Liver (tissue), 9 donors: ENCODE measurements around the gene DRD4. TPM values are rescaled to one million over a fixed set of nuclear protein-coding genes. Genes with fewer than 3 reads are reported as not detected.

ENCODE experiments used
- DNase-seq: peaks from one replicate; pipeline ENCODE4 v3.0.0-alpha.2; 2017; ENCODE audit warnings: low spot score
- H3K27ac ChIP-seq, 2 donors: one replicate each; pipeline ENCODE4 v1.7.0; 2013; ENCODE audit warnings: inconsistent platforms in 2 of 2, low read length in 2 of 2, control low read depth in 1 of 2, low read depth in 1 of 2, mild to moderate bottlenecking in 1 of 2
- H3K27me3 ChIP-seq, 4 donors: one replicate each; pipeline versions ENCODE4 v1.6.1 to v1.7.0; 2013; ENCODE audit warnings: low read length in 3 of 4, inconsistent platforms in 1 of 4, mild to moderate bottlenecking in 1 of 4, moderate library complexity in 1 of 4; ENCODE audit not compliant: control insufficient read depth in 4 of 4, insufficient read depth in 4 of 4
- H3K36me3 ChIP-seq, 4 donors: one replicate each; pipeline versions ENCODE4 v1.6.1 to v1.7.0; 2013; ENCODE audit warnings: low read length in 3 of 4, mild to moderate bottlenecking in 3 of 4, low read depth in 1 of 4, moderate library complexity in 1 of 4; ENCODE audit not compliant: control insufficient read depth in 4 of 4, insufficient read depth in 3 of 4
- H3K4me1 ChIP-seq, 4 donors: one replicate each; pipeline versions ENCODE4 v1.6.1 to v1.7.0; 2013; ENCODE audit warnings: low read length in 3 of 4, mild to moderate bottlenecking in 3 of 4, moderate library complexity in 1 of 4; ENCODE audit not compliant: control insufficient read depth in 4 of 4, insufficient read depth in 4 of 4
- H3K4me3 ChIP-seq, 3 donors: one replicate each; pipeline versions ENCODE4 v1.6.1 to v1.7.0; 2013; ENCODE audit warnings: low read length in 3 of 3, control low read depth in 1 of 3, low read depth in 1 of 3, mild to moderate bottlenecking in 1 of 3
- H3K9ac ChIP-seq, 2 donors: one replicate each; pipeline ENCODE4 v1.7.0; 2013; ENCODE audit warnings: low read length in 2 of 2, mild to moderate bottlenecking in 2 of 2, moderate library complexity in 2 of 2, control low read depth in 1 of 2, low read depth in 1 of 2
- H3K9me3 ChIP-seq, 4 donors: one replicate each; pipeline versions ENCODE4 v1.6.1 to v1.7.0; 2013; ENCODE audit warnings: low read length in 3 of 4; ENCODE audit not compliant: control insufficient read depth in 4 of 4
- ATF3 ChIP-seq: IDR thresholded peaks from 2 replicates; pipeline ENCODE4 v1.6.1; 2016; ENCODE audit warnings: antibody characterized with exemption
- CTCF ChIP-seq: fragments of 150-350 bp; IDR thresholded peaks from 2 replicates; pipeline ENCODE4 v1.5.1; 2017; ENCODE audit warnings: improper control_type of control experiment, low read depth, low read length; ENCODE audit not compliant: missing input control
- EGR1 ChIP-seq, 2 donors: IDR thresholded peaks; 2 replicates each; pipeline ENCODE4 v1.6.1; 2016 to 2018; ENCODE audit warnings: antibody characterized with exemption in 2 of 2, low read depth in 2 of 2
- FOXA1 ChIP-seq: IDR thresholded peaks from 2 replicates; pipeline ENCODE4 v1.6.1; 2016; ENCODE audit warnings: antibody characterized with exemption
- FOXA2 ChIP-seq: IDR thresholded peaks from 2 replicates; pipeline ENCODE4 v1.6.1; 2016; ENCODE audit warnings: antibody characterized with exemption
- GABPA ChIP-seq, 2 donors: IDR thresholded peaks in 1 of 2; conservative IDR thresholded peaks in 1 of 2; 2 replicates each; pipeline ENCODE4 v1.6.1; 2016; ENCODE audit warnings: antibody characterized with exemption in 2 of 2, mild to moderate bottlenecking in 1 of 2, moderate library complexity in 1 of 2
- HNF4A ChIP-seq, 2 donors: conservative IDR thresholded peaks; 2 replicates each; pipeline ENCODE4 v1.6.1; 2016; ENCODE audit warnings: antibody characterized with exemption in 2 of 2, mild to moderate bottlenecking in 2 of 2
- MAX ChIP-seq: IDR thresholded peaks from 2 replicates; pipeline ENCODE4 v1.6.1; 2016; ENCODE audit warnings: antibody characterized with exemption
- NR2F2 ChIP-seq: IDR thresholded peaks from 2 replicates; pipeline ENCODE4 v1.6.1; 2016; ENCODE audit warnings: antibody characterized with exemption
- RAD21 ChIP-seq, 2 donors: IDR thresholded peaks; 2 replicates each; pipeline ENCODE4 v1.6.1; 2016; ENCODE audit warnings: antibody characterized with exemption in 2 of 2, mild to moderate bottlenecking in 2 of 2
- REST ChIP-seq: IDR thresholded peaks from 2 replicates; pipeline ENCODE4 v1.6.1; 2016; ENCODE audit warnings: antibody characterized with exemption, mild to moderate bottlenecking
- RXRA ChIP-seq, 2 donors: IDR thresholded peaks; 2 replicates each; pipeline ENCODE4 v1.6.1; 2017 to 2018; ENCODE audit warnings: antibody characterized with exemption in 2 of 2, mild to moderate bottlenecking in 1 of 2
- TAF1 ChIP-seq: conservative IDR thresholded peaks from 2 replicates; pipeline ENCODE4 v1.6.1; 2016; ENCODE audit warnings: antibody characterized with exemption, mild to moderate bottlenecking
- YY1 ChIP-seq: IDR thresholded peaks from 2 replicates; pipeline ENCODE4 v1.6.1; 2016; ENCODE audit warnings: antibody characterized with exemption, mild to moderate bottlenecking
- WGBS: extraction: QIAGEN DNeasy Blood & Tissue Kit; methylation state at CpG from one replicate; pipeline ENCODE4 v1.1.7; 2013; 5-methylcytosine and 5-hydroxymethylcytosine counted together
- polyA plus RNA-seq, 2 donors: library from polyadenylated mRNA; stranded (reverse) in 1 of 2; unstranded in 1 of 2; fragments of 200-250 nt in 1 of 2; fragments of >200 nt in 1 of 2; fragmentation: Nextera tagmentation in 1 of 2; extraction: Ambion mirVana in 1 of 2; gene quantifications; one replicate each; pipeline versions ENCODE4 v1.2.1 to v1.2.3, GENCODE V29; 2013 to 2015
- total RNA-seq, 2 donors: library from RNA; depleted of rRNA; stranded (reverse); fragments of >200 nt; gene quantifications; one replicate each; pipeline ENCODE4 v1.2.3, GENCODE V29; 2014
- donor health status: healthy.
- donor health status: healthy.
- donor health status: healthy.
- donor health status: healthy.
- donor health status: healthy.

Gene DRD4
- total and polyA plus RNA-seq, 4 donors = not detected

- TF ChIP-seq CTCF = no peak
- TF ChIP-seq TAF1 = no peak
- TF ChIP-seq FOXA1 = no peak
- TF ChIP-seq FOXA2 = no peak
- no peak for TF ChIP-seq MAX
- TF ChIP-seq HNF4A (conservative IDR thresholded peaks at IDR 0.05) = no peak
Measured at GRCh38 chr11:643849-644738, 7.0 kb downstream of the DRD4 start (continued).

GRCh38 chr11:645536-645935, 8.5 kb downstream of the DRD4 start:
- H3K27me3 ChIP-seq = no peaks in the 10 kb centered on the region
- peaks cover 2 to 11% (median 5%) of the 10 kb centered on the region in 4 donors for H3K4me1 ChIP-seq
- H3K36me3 ChIP-seq = peaks cover 0 to 8% (median 2%) of the 10 kb centered on the region in 4 donors
- no peak overlapping the region for H3K27ac ChIP-seq
- no peak overlapping the region for H3K4me3 ChIP-seq
- DNase-seq = no peak
- H3K9me3 ChIP-seq = no peaks in the 10 kb centered on the region
- WGBS = 89% methylated on average over 16 of the region's 16 CpGs
- H3K9ac ChIP-seq = no peak overlapping the region
- TF ChIP-seq FOXA1 = no peak
- no peak for TF ChIP-seq FOXA2
- no peak for TF ChIP-seq REST
- TF ChIP-seq YY1 = no peak
- no peak for TF ChIP-seq NR2F2
- TF ChIP-seq EGR1 (IDR thresholded peaks at IDR 0.05; ENCODE audit: low read depth in 2 of 2) = no peak
- TF ChIP-seq MAX = no peak
- TF ChIP-seq RXRA (IDR thresholded peaks at IDR 0.05) = no peak
- TF ChIP-seq GABPA (IDR thresholded peaks at IDR 0.05 in 1 of 2, conservative IDR thresholded peaks at IDR 0.05 in 1 of 2) = no peak
- TF ChIP-seq RAD21 (IDR thresholded peaks at IDR 0.05) = no peak
- no peak for TF ChIP-seq ATF3
